ENCODE results near the gene GAS2.

GRCh38 chr11:22626573-22627239, 39.7 kb upstream of the GAS2 start:
- no peak for TF ChIP-seq CTCF (IDR thresholded peaks at IDR 0.05)
- no peak for TF ChIP-seq ZFX (IDR thresholded peaks at IDR 0.05; ENCODE audit: borderline replicate concordance)
